DMS53 (cell line): ENCODE measurements around the gene TF.

Experiments used
- DNase-seq: peaks from one replicate; lab custom pipeline; 2025; lab: John Stamatoyannopoulos, UW

The TF gene

GRCh38 chr3:133812872-133813271 lies 66.7 kb downstream of the TF start:
- DNase-seq, result no peak

GRCh38 chr3:133815386-133815785 lies 69.2 kb downstream of the TF start:
- DNase-seq, result no peak

- DNase-seq, result no peak
These were observed 73.9 kb downstream of the TF start for GRCh38 chr3:133820129-133820528.

- DNase-seq, result no peak
These were observed 74.9 kb downstream of the TF start for GRCh38 chr3:133820889-133821675.

- peak; percentile 87 for DNase-seq
These were observed 75.8 kb downstream of the TF start for GRCh38 chr3:133821767-133822638.

GRCh38 chr3:133824961-133825485 lies 78.8 kb downstream of the TF start:
- DNase-seq, result no peak

GRCh38 chr3:133825969-133826727 lies 80.0 kb downstream of the TF start:
- DNase-seq, result no peak

GRCh38 chr3:133827136-133827535 lies 80.9 kb downstream of the TF start:
- DNase-seq, result no peak

- DNase-seq, result no peak
These were observed 81.5 kb downstream of the TF start for GRCh38 chr3:133827684-133828083.

- DNase-seq, result peak; percentile 7
These were observed 82.5 kb downstream of the TF start for GRCh38 chr3:133828576-133829309.

- DNase-seq, result no peak
These were observed 83.1 kb downstream of the TF start for GRCh38 chr3:133829310-133829707.

GRCh38 chr3:133830071-133830470 lies 83.9 kb downstream of the TF start:
- no peak for DNase-seq

- no peak for DNase-seq
These were observed 86.0 kb downstream of the TF start for GRCh38 chr3:133831966-133832801.

- DNase-seq, result no peak
These were observed 86.6 kb downstream of the TF start for GRCh38 chr3:133832802-133833144.

GRCh38 chr3:133833267-133833666 lies 87.1 kb downstream of the TF start:
- DNase-seq, result no peak

- DNase-seq, result no peak
These were observed 87.9 kb downstream of the TF start for GRCh38 chr3:133833880-133834620.

- DNase-seq, result no peak
These were observed 88.6 kb downstream of the TF start for GRCh38 chr3:133834621-133835417.

- no peak for DNase-seq
These were observed 89.2 kb downstream of the TF start for GRCh38 chr3:133835418-133835743.

- DNase-seq, result no peak
These were observed 89.8 kb downstream of the TF start for GRCh38 chr3:133835961-133836360.
